Measurements from ENCODE around the gene INAFM1.

DNA sequence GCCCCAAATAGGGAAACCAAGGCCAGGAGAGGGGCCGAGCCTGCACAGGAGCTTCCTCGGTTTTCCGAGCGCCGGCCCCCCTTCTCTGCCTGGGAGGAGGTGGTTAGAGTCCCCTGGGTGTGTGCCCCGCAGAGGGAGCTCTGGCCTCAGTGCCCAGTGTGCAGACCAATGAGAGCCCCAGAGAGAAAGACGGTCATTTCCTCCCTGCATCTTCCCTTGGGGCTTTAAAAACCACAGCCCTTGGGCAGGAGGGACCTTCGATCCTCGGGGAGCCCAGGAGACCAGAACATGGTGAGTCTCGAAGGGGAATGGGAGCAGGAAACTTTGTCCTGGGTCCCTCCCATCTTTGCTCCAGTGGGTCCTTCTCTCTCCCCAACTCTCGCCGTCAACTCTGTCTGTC lies 34.9 kb downstream of the INAFM1 start, which contains the start of gene C5AR1:
- TF ChIP-seq EZH2phosphoT487 (IDR thresholded peaks at IDR 0.05; ENCODE audit: borderline replicate concordance) (no peak), CTCF (conservative IDR thresholded peaks at IDR 0.05; ENCODE audit: low read length) (no peak)

Measured in Loucy (cell line).